OCI-LY7 (cell line): ENCODE results near the gene PIK3C2B. TPM values are rescaled to one million over a fixed set of nuclear protein-coding genes. Genes with fewer than 3 reads are reported as not detected.
A peak's percentile ranks its signal among the peaks of the same experiment; 100 is the strongest.

Experiments used
- BruUV-seq: library from RNA; stranded (reverse); fragments of 400-500 nt; replicated peaks from 2 replicates; lab custom pipeline; 2021; lab: Mats Ljungman, UMichigan
- CTCF ChIA-PET: fragments of 300-600 bp; sonication (Branson Sonifier 250); formaldehyde crosslinking; loops from one replicate; lab custom pipeline; 2022; ENCODE audit warnings: antibody characterized with exemption; ENCODE audit not compliant: unreplicated experiment; lab: Charles Lee
- POLR2A ChIA-PET: fragments of 300-600 bp; sonication (Branson Sonifier 250); formaldehyde crosslinking; loops from one replicate; lab custom pipeline; 2022; ENCODE audit warnings: antibody characterized with exemption; lab: Charles Lee
- DNase-seq: peaks from one replicate; pipeline ENCODE4 v3.0.0-alpha.2; 2015; ENCODE audit warnings: low spot score
- H2AFZ ChIP-seq: fragments of 200-600 bp; sonication (generic), shearing (Covaris generic); 2 replicates; pipeline ENCODE4 v1.6.1; 2014; ENCODE audit warnings: mild to moderate bottlenecking, antibody characterized with exemption, low read length, moderate library complexity
- H3K27ac ChIP-seq: fragments of 200-600 bp; sonication (generic); 2 replicates; pipeline ENCODE4 v1.5.1; 2014; ENCODE audit warnings: mixed run types, low read depth, mild to moderate bottlenecking, moderate library complexity, low read length, inconsistent platforms; ENCODE audit not compliant: poor library complexity, severe bottlenecking
- H3K36me3 ChIP-seq: fragments of 200-600 bp; sonication (generic); 2 replicates; pipeline ENCODE4 v1.6.1; 2014; ENCODE audit warnings: mild to moderate bottlenecking, antibody characterized with exemption, low read length, moderate library complexity, mixed read lengths; ENCODE audit not compliant: insufficient read depth
- H3K4me1 ChIP-seq: fragments of 200-600 bp; sonication (generic); 2 replicates; pipeline ENCODE4 v1.5.1; 2014; ENCODE audit warnings: mild to moderate bottlenecking, low read length; ENCODE audit not compliant: insufficient read depth, poor library complexity, severe bottlenecking
- H3K4me2 ChIP-seq: fragments of 200-600 bp; sonication (generic); 2 replicates; pipeline ENCODE4 v1.6.1; 2014; ENCODE audit warnings: mild to moderate bottlenecking, low read length
- H3K4me3 ChIP-seq: fragments of 200-600 bp; sonication (generic); 2 replicates; pipeline ENCODE4 v1.5.1; 2014; ENCODE audit warnings: mild to moderate bottlenecking, low read depth, low read length; ENCODE audit not compliant: poor library complexity, severe bottlenecking
- H3K79me2 ChIP-seq: fragments of 200-600 bp; sonication (generic); 2 replicates; pipeline ENCODE4 v1.6.1; 2016; ENCODE audit warnings: low read depth, mild to moderate bottlenecking, low read length, moderate library complexity, mixed read lengths; ENCODE audit not compliant: insufficient read depth
- H3K9me2 ChIP-seq: fragments of 200-600 bp; sonication (generic); 2 replicates; pipeline ENCODE4 v1.6.1; 2016; ENCODE audit warnings: mild to moderate bottlenecking, low read length, mixed read lengths; ENCODE audit not compliant: insufficient read depth
- H3K9me3 ChIP-seq: fragments of 200-600 bp; sonication (generic); 2 replicates; pipeline ENCODE4 v1.6.1; 2014; ENCODE audit warnings: mild to moderate bottlenecking, mixed run types, low read length, mixed read lengths
- H4K20me1 ChIP-seq: fragments of 200-600 bp; sonication (generic); 2 replicates; pipeline ENCODE4 v1.6.1; 2014; ENCODE audit warnings: mild to moderate bottlenecking, antibody characterized with exemption, low read length, moderate library complexity, mixed read lengths; ENCODE audit not compliant: insufficient read depth
- CTCF ChIP-seq: fragments of 200-600 bp; sonication (generic); conservative IDR thresholded peaks from 2 replicates; pipeline ENCODE4 v1.5.1; 2014; ENCODE audit warnings: mild to moderate bottlenecking, antibody characterized with exemption, low read length, moderate library complexity, mixed read lengths
- EZH2phosphoT487 ChIP-seq: fragments of 200-600 bp; sonication (generic); IDR thresholded peaks from 2 replicates; pipeline ENCODE4 v1.6.1; 2018; ENCODE audit warnings: low read depth, borderline replicate concordance, mild to moderate bottlenecking, mixed run types, antibody characterized with exemption, low read length, moderate library complexity, mixed read lengths
- intact Hi-C: fragments of 100-400 bp; cut with micrococcal nuclease; formaldehyde crosslinking; loops from one replicate; pipeline ENCODE4 v1.10.0; 2022; ENCODE audit not compliant: unreplicated experiment
- total RNA-seq, 2 experiments: library from RNA; depleted of rRNA in 1 of 2; stranded (reverse); fragments of >200 nt in 1 of 2; shearing (Covaris generic) in 1 of 2; gene quantifications; 2 replicates each; pipeline ENCODE4 v1.2.3, GENCODE V29; 2014 to 2022

PIK3C2B gene
- total RNA-seq, 2 experiments from 2014 or later, result 12.5 to 43.9 TPM

GRCh38 chr1:204505674-204506200 lies 11.1 kb upstream of the PIK3C2B start:
- intact Hi-C loops, result loop anchor here (1.0 to 10.0 kb wide), 5 partner anchors 15 to 302 kb away; partner anchors contain the start of gene PPP1R15B
- H3K4me1 ChIP-seq, result peaks cover 53% of the 10 kb centered on the region
- TF ChIP-seq EZH2phosphoT487 (no peak), CTCF (no peak)
- ChIA-PET POLR2A (interaction anchor here (0.6 to 5.2 kb wide), 15 partner anchors 10 to 1182 kb away, joined by 3 to 78 read pairs (median 5); partner anchors contain the start of genes MDM4 and PIK3C2B), CTCF (interaction anchor here (0.8 to 2.8 kb wide), 3 partner anchors 10 to 60 kb away, joined by 3 to 10 read pairs (median 6); partner anchors contain the start of gene MDM4)
- no peak for DNase-seq
- no peaks in the 10 kb centered on the region for H3K9me3 ChIP-seq
- H3K27ac ChIP-seq, result peak overlapping the region; percentile 96
- H3K36me3 ChIP-seq, result no peaks in the 10 kb centered on the region
- no peaks in the 10 kb centered on the region for H4K20me1 ChIP-seq
- no peaks in the 10 kb centered on the region for H3K79me2 ChIP-seq
- H3K4me2 ChIP-seq, result peak overlapping the region; percentile 61
- no peaks in the 10 kb centered on the region for H3K9me2 ChIP-seq
- peak overlapping the region; percentile 76; the same call in 1 of the 2 replicates for H2AFZ ChIP-seq
- BruUV-seq, result no TSS peak
- peak overlapping the region; percentile 72 for H3K4me3 ChIP-seq

- H3K9me3 ChIP-seq, result no peaks in the 10 kb centered on the region
- no peak for TF ChIP-seq CTCF
- no peak for TF ChIP-seq EZH2phosphoT487
- intact Hi-C loops, result loop anchor here (1.0 to 10.0 kb wide), 6 partner anchors 23 to 342 kb away; no protein-coding TSS in a partner anchor
- H4K20me1 ChIP-seq, result no peaks in the 10 kb centered on the region
- H2AFZ ChIP-seq, result peak overlapping the region; percentile 84; the same call in 1 of the 2 replicates
- ChIA-PET POLR2A (interaction anchor here (0.5 to 4.8 kb wide), 6 partner anchors 8 to 73 kb away, joined by 3 to 78 read pairs (median 4); partner anchors contain the start of gene MDM4), CTCF (interaction anchor here (0.7 to 1.2 kb wide), 8 partner anchors 11 to 303 kb away, joined by 3 to 11 read pairs (median 4); no protein-coding TSS in a partner anchor)
- peak overlapping the region; percentile 12 for H3K27ac ChIP-seq
- DNase-seq, result no peak
- H3K4me1 ChIP-seq, result peaks cover 47% of the 10 kb centered on the region
- H3K4me3 ChIP-seq, result no peak overlapping the region
- no TSS peak for BruUV-seq
- no peaks in the 10 kb centered on the region for H3K9me2 ChIP-seq
- H3K36me3 ChIP-seq, result no peaks in the 10 kb centered on the region; the same call in 1 of the 2 replicates
- peak overlapping the region; percentile 43 for H3K4me2 ChIP-seq
- no peaks in the 10 kb centered on the region for H3K79me2 ChIP-seq
Observed at GRCh38 chr1:204503913-204504519, 9.4 kb upstream of the PIK3C2B start.
